HepG2 (cell line): Measurements from ENCODE around the gene CRIM1. TPM values are rescaled to one million over a fixed set of nuclear protein-coding genes. Genes with fewer than 3 reads are reported as not detected.
A peak's percentile ranks its signal among the peaks of the same experiment; 100 is the strongest.

Experiments
- EZH2 ChIP-seq: conservative IDR thresholded peaks from 2 replicates; pipeline ENCODE4 v1.6.1; 2012; ENCODE audit warnings: mild to moderate bottlenecking, low read depth, low read length, moderate library complexity
- FOXJ3 ChIP-seq: sonication (generic); formaldehyde crosslinking; IDR thresholded peaks from 2 replicates; pipeline ENCODE4 v1.4.0; 2020; ENCODE audit warnings: missing genetic modification reagents, mild to moderate bottlenecking, borderline replicate concordance
- HDAC2 ChIP-seq: sonication (generic); formaldehyde crosslinking; IDR thresholded peaks from 2 replicates; pipeline ENCODE4 v1.4.0; 2020; ENCODE audit warnings: missing genetic modification reagents
- JDP2 ChIP-seq: sonication (generic); formaldehyde crosslinking; IDR thresholded peaks from 2 replicates; pipeline ENCODE4 v1.8.1; 2022; ENCODE audit warnings: missing genetic modification reagents, borderline replicate concordance
- KDM6A ChIP-seq: IDR thresholded peaks from 2 replicates; pipeline ENCODE4 v1.6.1; 2016; ENCODE audit warnings: low read depth
- MAFF ChIP-seq: IDR thresholded peaks from 2 replicates; pipeline ENCODE4 v1.6.1; 2011; ENCODE audit warnings: low read depth, low read length, improper control_type of control experiment
- PHF21A ChIP-seq: sonication (generic); formaldehyde crosslinking; IDR thresholded peaks from 2 replicates; pipeline ENCODE4 v1.5.0; 2020; ENCODE audit warnings: mild to moderate bottlenecking, missing genetic modification reagents
- PRPF4 ChIP-seq: fragments of 200-400 bp; formaldehyde crosslinking; IDR thresholded peaks from 2 replicates; pipeline ENCODE4 v1.6.1; 2016; ENCODE audit warnings: low read length, low read depth; ENCODE audit not compliant: poor library complexity, severe bottlenecking
- REXO4 ChIP-seq: sonication (generic); formaldehyde crosslinking; IDR thresholded peaks from 2 replicates; pipeline ENCODE4 v1.8.0; 2022; ENCODE audit warnings: missing genetic modification reagents, mild to moderate bottlenecking, borderline replicate concordance
- SNAPC2 ChIP-seq: sonication (generic); formaldehyde crosslinking; IDR thresholded peaks from 2 replicates; pipeline ENCODE4 v1.8.1; 2022; ENCODE audit warnings: mild to moderate bottlenecking, missing genetic modification reagents
- ZBTB1 ChIP-seq: sonication (generic); formaldehyde crosslinking; IDR thresholded peaks from 2 replicates; pipeline ENCODE4 v1.4.0; 2020; ENCODE audit warnings: missing genetic modification reagents, borderline replicate concordance
- ZNF20 ChIP-seq: sonication (generic); formaldehyde crosslinking; IDR thresholded peaks from 2 replicates; pipeline ENCODE4 v1.4.0; 2020; ENCODE audit warnings: mild to moderate bottlenecking, moderate library complexity, missing genetic modification reagents
- ZNF317 ChIP-seq: sonication (generic); formaldehyde crosslinking; IDR thresholded peaks from 2 replicates; pipeline ENCODE4 v1.5.0; 2020; ENCODE audit warnings: mild to moderate bottlenecking, missing genetic modification reagents
- ZNF709 ChIP-seq: sonication (generic); formaldehyde crosslinking; IDR thresholded peaks from 2 replicates; pipeline ENCODE4 v1.5.0; 2020; ENCODE audit warnings: mild to moderate bottlenecking, missing genetic modification reagents
- polyA plus RNA-seq, 8 experiments: library from polyadenylated mRNA; depleted of rRNA in 3 of 8; stranded (reverse) in 7 of 8; unstranded in 1 of 8; fragments of >200 nt; fragmentation: Illumina TruSeq in 4 of 8; extraction: Trizol in 4 of 8; gene quantifications; 2 replicates each; pipeline versions ENCODE4 v1.2.1 to v1.2.3, GENCODE V29; 2011 to 2016; ENCODE audit warnings: low read depth in 4 of 8, missing spikeins in 1 of 8, mixed read lengths in 1 of 8; ENCODE audit not compliant: insufficient read depth in 1 of 8
- total RNA-seq, 5 experiments: library from RNA; depleted of rRNA; stranded (reverse); fragments of >200 nt; fragmentation: Illumina TruSeq; extraction: Trizol; gene quantifications; 2 replicates each; pipeline ENCODE4 v1.2.3, GENCODE V29; 2016; ENCODE audit warnings: low read depth in 1 of 5
- TF ChIP-seq, protein P1 (sequence below): IDR thresholded peaks from 2 replicates; pipeline ENCODE4 v1.4.0; 2020; ENCODE audit warnings: mild to moderate bottlenecking, missing genetic modification reagents
- TF ChIP-seq, protein P2 (sequence below): sonication (generic); formaldehyde crosslinking; IDR thresholded peaks from 2 replicates; pipeline ENCODE4 v1.5.0; 2020; ENCODE audit warnings: mild to moderate bottlenecking, missing genetic modification reagents
- TF ChIP-seq, protein P3 (sequence below): sonication (generic); formaldehyde crosslinking; IDR thresholded peaks from 2 replicates; pipeline ENCODE4 v1.4.0; 2020; ENCODE audit warnings: missing genetic modification reagents
- TF ChIP-seq, protein P4 (sequence below): sonication (generic); formaldehyde crosslinking; IDR thresholded peaks from 2 replicates; pipeline ENCODE4 v1.8.0; 2022; ENCODE audit warnings: missing genetic modification reagents, low read depth, mild to moderate bottlenecking, borderline replicate concordance
- TF ChIP-seq, protein P5 (sequence below): sonication (generic); formaldehyde crosslinking; IDR thresholded peaks from 2 replicates; pipeline ENCODE4 v1.5.0; 2020; ENCODE audit warnings: missing genetic modification reagents, mild to moderate bottlenecking, borderline replicate concordance
- TF ChIP-seq, protein P6 (sequence below): IDR thresholded peaks from 2 replicates; pipeline ENCODE4 v1.6.1; 2016; ENCODE audit warnings: missing compliant biosample characterization, missing genetic modification reagents, borderline replicate concordance

CRIM1 gene
- total and polyA plus RNA-seq, 2 of the 13 experiments (the other 11 are each of a cell fraction or from before 2014, with no cell fraction given): 39.1 to 69.9 TPM

DNA sequence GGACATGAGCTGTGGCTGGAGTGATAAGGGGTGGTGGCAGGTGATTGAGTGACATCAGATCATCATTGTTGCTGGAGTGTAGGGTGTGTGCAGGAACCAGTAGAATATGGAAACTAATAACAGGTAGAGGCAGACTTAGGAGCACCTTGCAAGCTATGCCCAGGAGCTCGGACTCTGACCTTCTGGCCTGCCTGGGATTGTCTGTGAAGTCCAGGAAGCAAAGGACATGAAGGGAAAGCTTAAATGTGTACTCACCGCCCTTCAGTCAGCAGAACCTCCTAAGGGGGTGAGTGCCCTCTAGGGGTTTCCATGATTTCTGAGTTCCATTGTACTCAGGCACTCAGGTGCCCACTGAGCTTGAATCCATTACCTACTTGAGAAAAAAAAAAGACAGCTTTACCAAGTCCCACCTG is 104.2 kb downstream of the CRIM1 start (continued):
- peak; percentile 58; the same call in 1 of the 2 replicates for TF ChIP-seq FOXJ3 (CRISPR knock-in tag)
- no peak for TF ChIP-seq EZH2
- TF ChIP-seq ZNF20 (CRISPR knock-in tag): no peak
- TF ChIP-seq, protein P1, sequence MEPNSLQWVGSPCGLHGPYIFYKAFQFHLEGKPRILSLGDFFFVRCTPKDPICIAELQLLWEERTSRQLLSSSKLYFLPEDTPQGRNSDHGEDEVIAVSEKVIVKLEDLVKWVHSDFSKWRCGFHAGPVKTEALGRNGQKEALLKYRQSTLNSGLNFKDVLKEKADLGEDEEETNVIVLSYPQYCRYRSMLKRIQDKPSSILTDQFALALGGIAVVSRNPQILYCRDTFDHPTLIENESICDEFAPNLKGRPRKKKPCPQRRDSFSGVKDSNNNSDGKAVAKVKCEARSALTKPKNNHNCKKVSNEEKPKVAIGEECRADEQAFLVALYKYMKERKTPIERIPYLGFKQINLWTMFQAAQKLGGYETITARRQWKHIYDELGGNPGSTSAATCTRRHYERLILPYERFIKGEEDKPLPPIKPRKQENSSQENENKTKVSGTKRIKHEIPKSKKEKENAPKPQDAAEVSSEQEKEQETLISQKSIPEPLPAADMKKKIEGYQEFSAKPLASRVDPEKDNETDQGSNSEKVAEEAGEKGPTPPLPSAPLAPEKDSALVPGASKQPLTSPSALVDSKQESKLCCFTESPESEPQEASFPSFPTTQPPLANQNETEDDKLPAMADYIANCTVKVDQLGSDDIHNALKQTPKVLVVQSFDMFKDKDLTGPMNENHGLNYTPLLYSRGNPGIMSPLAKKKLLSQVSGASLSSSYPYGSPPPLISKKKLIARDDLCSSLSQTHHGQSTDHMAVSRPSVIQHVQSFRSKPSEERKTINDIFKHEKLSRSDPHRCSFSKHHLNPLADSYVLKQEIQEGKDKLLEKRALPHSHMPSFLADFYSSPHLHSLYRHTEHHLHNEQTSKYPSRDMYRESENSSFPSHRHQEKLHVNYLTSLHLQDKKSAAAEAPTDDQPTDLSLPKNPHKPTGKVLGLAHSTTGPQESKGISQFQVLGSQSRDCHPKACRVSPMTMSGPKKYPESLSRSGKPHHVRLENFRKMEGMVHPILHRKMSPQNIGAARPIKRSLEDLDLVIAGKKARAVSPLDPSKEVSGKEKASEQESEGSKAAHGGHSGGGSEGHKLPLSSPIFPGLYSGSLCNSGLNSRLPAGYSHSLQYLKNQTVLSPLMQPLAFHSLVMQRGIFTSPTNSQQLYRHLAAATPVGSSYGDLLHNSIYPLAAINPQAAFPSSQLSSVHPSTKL (CRISPR knock-in tag): peak; percentile 82
- TF ChIP-seq, protein P2, sequence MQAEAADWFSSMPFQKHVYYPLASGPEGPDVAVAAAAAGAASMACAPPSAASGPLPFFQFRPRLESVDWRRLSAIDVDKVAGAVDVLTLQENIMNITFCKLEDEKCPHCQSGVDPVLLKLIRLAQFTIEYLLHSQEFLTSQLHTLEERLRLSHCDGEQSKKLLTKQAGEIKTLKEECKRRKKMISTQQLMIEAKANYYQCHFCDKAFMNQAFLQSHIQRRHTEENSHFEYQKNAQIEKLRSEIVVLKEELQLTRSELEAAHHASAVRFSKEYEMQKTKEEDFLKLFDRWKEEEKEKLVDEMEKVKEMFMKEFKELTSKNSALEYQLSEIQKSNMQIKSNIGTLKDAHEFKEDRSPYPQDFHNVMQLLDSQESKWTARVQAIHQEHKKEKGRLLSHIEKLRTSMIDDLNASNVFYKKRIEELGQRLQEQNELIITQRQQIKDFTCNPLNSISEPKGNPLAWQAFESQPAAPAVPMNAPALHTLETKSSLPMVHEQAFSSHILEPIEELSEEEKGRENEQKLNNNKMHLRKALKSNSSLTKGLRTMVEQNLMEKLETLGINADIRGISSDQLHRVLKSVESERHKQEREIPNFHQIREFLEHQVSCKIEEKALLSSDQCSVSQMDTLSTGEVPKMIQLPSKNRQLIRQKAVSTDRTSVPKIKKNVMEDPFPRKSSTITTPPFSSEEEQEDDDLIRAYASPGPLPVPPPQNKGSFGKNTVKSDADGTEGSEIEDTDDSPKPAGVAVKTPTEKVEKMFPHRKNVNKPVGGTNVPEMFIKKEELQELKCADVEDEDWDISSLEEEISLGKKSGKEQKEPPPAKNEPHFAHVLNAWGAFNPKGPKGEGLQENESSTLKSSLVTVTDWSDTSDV (CRISPR knock-in tag): no peak
- TF ChIP-seq, protein P3, sequence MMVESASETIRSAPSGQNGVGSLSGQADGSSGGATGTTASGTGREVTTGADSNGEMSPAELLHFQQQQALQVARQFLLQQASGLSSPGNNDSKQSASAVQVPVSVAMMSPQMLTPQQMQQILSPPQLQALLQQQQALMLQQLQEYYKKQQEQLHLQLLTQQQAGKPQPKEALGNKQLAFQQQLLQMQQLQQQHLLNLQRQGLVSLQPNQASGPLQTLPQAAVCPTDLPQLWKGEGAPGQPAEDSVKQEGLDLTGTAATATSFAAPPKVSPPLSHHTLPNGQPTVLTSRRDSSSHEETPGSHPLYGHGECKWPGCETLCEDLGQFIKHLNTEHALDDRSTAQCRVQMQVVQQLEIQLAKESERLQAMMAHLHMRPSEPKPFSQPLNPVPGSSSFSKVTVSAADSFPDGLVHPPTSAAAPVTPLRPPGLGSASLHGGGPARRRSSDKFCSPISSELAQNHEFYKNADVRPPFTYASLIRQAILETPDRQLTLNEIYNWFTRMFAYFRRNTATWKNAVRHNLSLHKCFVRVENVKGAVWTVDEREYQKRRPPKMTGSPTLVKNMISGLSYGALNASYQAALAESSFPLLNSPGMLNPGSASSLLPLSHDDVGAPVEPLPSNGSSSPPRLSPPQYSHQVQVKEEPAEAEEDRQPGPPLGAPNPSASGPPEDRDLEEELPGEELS (CRISPR knock-in tag): peak; percentile 49; the same call in 1 of the 2 replicates
- TF ChIP-seq, protein P4, sequence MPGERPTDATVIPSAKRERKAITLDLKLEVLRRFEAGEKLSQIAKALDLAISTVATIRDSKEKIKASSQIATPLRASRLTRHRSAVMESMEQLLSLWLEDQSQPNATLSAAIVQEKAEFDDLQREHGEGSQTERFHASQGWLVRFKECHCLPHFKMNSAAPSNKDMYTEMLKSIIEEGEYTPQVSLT: no peak
- TF ChIP-seq, protein P5, sequence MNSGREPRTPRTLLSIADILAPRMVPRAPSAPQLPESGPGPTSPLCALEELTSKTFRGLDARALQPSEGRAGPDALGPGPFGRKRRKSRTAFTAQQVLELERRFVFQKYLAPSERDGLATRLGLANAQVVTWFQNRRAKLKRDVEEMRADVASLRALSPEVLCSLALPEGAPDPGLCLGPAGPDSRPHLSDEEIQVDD (CRISPR knock-in tag): no peak
- no peak for TF ChIP-seq ZNF709 (CRISPR knock-in tag)
- TF ChIP-seq ZNF317 (CRISPR knock-in tag): peak; percentile 79
- TF ChIP-seq, protein P6, sequence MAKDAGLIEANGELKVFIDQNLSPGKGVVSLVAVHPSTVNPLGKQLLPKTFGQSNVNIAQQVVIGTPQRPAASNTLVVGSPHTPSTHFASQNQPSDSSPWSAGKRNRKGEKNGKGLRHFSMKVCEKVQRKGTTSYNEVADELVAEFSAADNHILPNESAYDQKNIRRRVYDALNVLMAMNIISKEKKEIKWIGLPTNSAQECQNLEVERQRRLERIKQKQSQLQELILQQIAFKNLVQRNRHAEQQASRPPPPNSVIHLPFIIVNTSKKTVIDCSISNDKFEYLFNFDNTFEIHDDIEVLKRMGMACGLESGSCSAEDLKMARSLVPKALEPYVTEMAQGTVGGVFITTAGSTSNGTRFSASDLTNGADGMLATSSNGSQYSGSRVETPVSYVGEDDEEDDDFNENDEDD (CRISPR knock-in tag): no peak
- TF ChIP-seq SNAPC2 (CRISPR knock-in tag): no peak
- TF ChIP-seq REXO4: no peak
- TF ChIP-seq PRPF4: no peak
- peak; percentile 68; the same call in 1 of the 2 replicates for TF ChIP-seq HDAC2
- no peak for TF ChIP-seq JDP2 (CRISPR knock-in tag)
- TF ChIP-seq KDM6A (CRISPR knock-in tag): no peak
- peak; percentile 21; the same call in 1 of the 2 replicates for TF ChIP-seq MAFF
- TF ChIP-seq PHF21A: peak; percentile 57; the same call in 1 of the 2 replicates
- no peak for TF ChIP-seq ZBTB1
